Panc1 (cell line): ENCODE data around the gene NBL1. TPM values are rescaled to one million over a fixed set of nuclear protein-coding genes. Genes with fewer than 3 reads are reported as not detected.

Experiments used
- ATAC-seq: fragments of 200-7000 bp; cut with Tn5 transposase; 2 replicates; pipeline ENCODE4 v1.9.1; 2020; ENCODE audit warnings: mild to moderate bottlenecking, moderate library complexity
- BruUV-seq: library from RNA; stranded (reverse); fragments of 400-500 nt; replicated peaks from 2 replicates; lab custom pipeline; 2021; lab: Mats Ljungman, UMichigan
- CTCF ChIA-PET: fragments of 300-600 bp; sonication (Branson Sonifier 250); formaldehyde crosslinking; loops from one replicate; lab custom pipeline; 2022; ENCODE audit warnings: antibody characterized with exemption; lab: Charles Lee
- POLR2A ChIA-PET: fragments of 300-600 bp; sonication (Branson Sonifier 250); formaldehyde crosslinking; loops from one replicate; lab custom pipeline; 2022; ENCODE audit warnings: antibody characterized with exemption; lab: Charles Lee
- DNase-seq: peaks from one replicate; pipeline ENCODE4 v3.0.0-alpha.2; 2010; ENCODE audit warnings: low read depth, low spot score
- H3K27ac ChIP-seq: 2 replicates; pipeline ENCODE4 v1.5.1; 2011; ENCODE audit warnings: mild to moderate bottlenecking, low read length, inconsistent platforms
- H3K27me3 ChIP-seq: fragments of 200-500 bp; sonication (Bioruptor generic); 2 replicates; pipeline ENCODE4 v1.6.0; 2014; ENCODE audit warnings: low read length, inconsistent platforms; ENCODE audit not compliant: control insufficient read depth, insufficient read depth
- H3K36me3 ChIP-seq: fragments of 200-500 bp; sonication (Bioruptor generic); 2 replicates; pipeline ENCODE4 v1.5.1; 2014; ENCODE audit warnings: inconsistent platforms, mild to moderate bottlenecking, low read length, moderate library complexity; ENCODE audit not compliant: control insufficient read depth, insufficient read depth
- H3K4me1 ChIP-seq: 2 replicates; pipeline ENCODE4 v1.5.1; 2011; ENCODE audit warnings: inconsistent platforms, mild to moderate bottlenecking, low read length, moderate library complexity; ENCODE audit not compliant: control insufficient read depth, insufficient read depth
- H3K4me3 ChIP-seq, 2 experiments: 2 replicates each; pipeline ENCODE4 v1.5.1; 2011 to 2012; ENCODE audit warnings: low read depth in 2 of 2, low read length in 2 of 2, mild to moderate bottlenecking in 2 of 2, inconsistent platforms in 1 of 2, moderate library complexity in 1 of 2
- H3K9me3 ChIP-seq: fragments of 200-500 bp; sonication (Bioruptor generic); 2 replicates; pipeline ENCODE4 v1.5.1; 2014; ENCODE audit warnings: low read depth, mild to moderate bottlenecking, inconsistent platforms, low read length, moderate library complexity; ENCODE audit not compliant: control insufficient read depth, insufficient read depth
- CTCF ChIP-seq: fragments of 450-650 bp; IDR thresholded peaks from 2 replicates; pipeline ENCODE4 v1.5.1; 2017; ENCODE audit warnings: mild to moderate bottlenecking
- POLR2AphosphoS5 ChIP-seq: IDR thresholded peaks from 2 replicates; pipeline ENCODE4 v1.6.1; 2012; ENCODE audit warnings: mild to moderate bottlenecking, low read depth, low read length, moderate library complexity
- REST ChIP-seq, 2 experiments: IDR thresholded peaks; 2 replicates each; pipeline ENCODE4 v1.6.1; 2011 to 2012; ENCODE audit warnings: low read depth in 2 of 2, control low read depth in 1 of 2, low read length in 1 of 2, mild to moderate bottlenecking in 1 of 2, moderate library complexity in 1 of 2; ENCODE audit not compliant: insufficient read depth in 1 of 2
- SIN3A ChIP-seq: IDR thresholded peaks from 2 replicates; pipeline ENCODE4 v1.6.1; 2012; ENCODE audit warnings: low read depth, mild to moderate bottlenecking, low read length, moderate library complexity, borderline replicate concordance; ENCODE audit not compliant: insufficient read depth
- TCF7L2 ChIP-seq: IDR thresholded peaks from 2 replicates; pipeline ENCODE4 v1.6.1; 2011; ENCODE audit warnings: mild to moderate bottlenecking, low read depth, low read length, inconsistent platforms
- in situ Hi-C: cut with HindIII; loops from 2 replicates; pipeline ENCODE4 v1.10.0; 2016; ENCODE audit warnings: low sequenced_read_pairs, low pct_unique_long_range_greater_than_20kb
- intact Hi-C: fragments of 100-400 bp; cut with micrococcal nuclease; formaldehyde crosslinking; loops from one replicate; pipeline ENCODE4 v1.10.0; 2022; ENCODE audit not compliant: unreplicated experiment
- total RNA-seq: library from RNA; stranded (reverse); gene quantifications from one replicate; pipeline ENCODE4 v1.2.1, GENCODE V29; 2021; ENCODE audit not compliant: unreplicated experiment

The NBL1 gene
- total RNA-seq, 1 experiment from 2014 or later: 191 TPM

- Histone ChIP-seq H3K36me3 (no peaks in the 10 kb centered on the region), H3K4me1 (no peaks in the 10 kb centered on the region), H3K27ac (no peak overlapping the region), H3K4me3 (no peak overlapping the region), H3K27me3 (no peaks in the 10 kb centered on the region), H3K9me3 (no peaks in the 10 kb centered on the region)
- intact Hi-C loops: no loop called here
- DNase-seq: no peak
- ATAC-seq: 0 out of 2 replicates have a peak, but pooled peaks have one; percentile 15
- no peak for TF ChIP-seq SIN3A
- ChIA-PET POLR2A (no interaction called here), CTCF (no interaction called here)
- in situ Hi-C loops: no loop called here
- BruUV-seq: no TSS peak
These were observed 38.1 kb downstream of the NBL1 start for GRCh38 chr1:19682257-19682656.

- intact Hi-C loops (no loop called here), in situ Hi-C loops (no loop called here)
- ATAC-seq (no peak), DNase-seq (no peak)
- BruUV-seq: no TSS peak
- no peaks in the 10 kb centered on the region for H3K36me3 ChIP-seq
- TF ChIP-seq REST (IDR thresholded peaks at IDR 0.05; ENCODE audit: insufficient read depth in 1 of 2, low read depth in 2 of 2, low read length in 1 of 2) (no peak), TCF7L2 (no peak), CTCF (no peak), POLR2AphosphoS5 (no peak), SIN3A (no peak)
- no peaks in the 10 kb centered on the region for H3K9me3 ChIP-seq
- ChIA-PET CTCF (interaction anchor here (0.6 kb wide), 1 partner anchor 20 kb away, joined by 4 read pairs; no protein-coding TSS in a partner anchor), POLR2A (interaction anchor here (0.6 kb wide), 1 partner anchor 14 kb away, joined by 3 read pairs; no protein-coding TSS in a partner anchor)
- H3K4me1 ChIP-seq: no peaks in the 10 kb centered on the region
- H3K27ac ChIP-seq: no peak overlapping the region
- H3K27me3 ChIP-seq: no peaks in the 10 kb centered on the region
- no peak overlapping the region for H3K4me3 ChIP-seq
These were observed 38.8 kb downstream of the NBL1 start for GRCh38 chr1:19682901-19683300.

GRCh38 chr1:19683351-19683750 is 39.2 kb downstream of the NBL1 start:
- ChIA-PET POLR2A (interaction anchor here (0.6 kb wide), 1 partner anchor 14 kb away, joined by 3 read pairs; no protein-coding TSS in a partner anchor), CTCF (interaction anchor here (0.6 kb wide), 2 partner anchors 21 to 810 kb away, joined by 4 read pairs; no protein-coding TSS in a partner anchor)
- Histone ChIP-seq H3K27me3 (no peaks in the 10 kb centered on the region), H3K27ac (no peak overlapping the region), H3K4me3 (no peak overlapping the region), H3K36me3 (no peaks in the 10 kb centered on the region), H3K9me3 (no peaks in the 10 kb centered on the region), H3K4me1 (no peaks in the 10 kb centered on the region)
- TF ChIP-seq SIN3A (no peak), CTCF (no peak), POLR2AphosphoS5 (no peak), REST (IDR thresholded peaks at IDR 0.05; ENCODE audit: insufficient read depth in 1 of 2, low read depth in 2 of 2, low read length in 1 of 2) (no peak), TCF7L2 (no peak)
- BruUV-seq: no TSS peak
- no peak for ATAC-seq
- DNase-seq: no peak
- intact Hi-C loops: no loop called here
- in situ Hi-C loops: no loop called here
